GM19099 (cell line): ENCODE data around the gene LYPD6B.

Experiments used
- POLR2A ChIP-seq: IDR thresholded peaks from 3 replicates; pipeline ENCODE4 v1.6.1; 2011; ENCODE audit warnings: low read depth; ENCODE audit not compliant: insufficient read length; ENCODE audit errors: extremely low read depth

The LYPD6B gene

GRCh38 chr2:149038442-149039212, at the start of gene LYPD6B:
TSS of gene LYPD6B (plus strand) at chr2:149038699. CDS start at chr2:149130949, 92,250 bp downstream.
- TF ChIP-seq POLR2A, result no peak

GRCh38 chr2:148989882-148990493, 48.5 kb upstream of the LYPD6B start:
- no peak for TF ChIP-seq POLR2A

GRCh38 chr2:148990968-148991367, 47.5 kb upstream of the LYPD6B start:
- TF ChIP-seq POLR2A, result no peak

GRCh38 chr2:148992448-148992847, 46.1 kb upstream of the LYPD6B start:
- no peak for TF ChIP-seq POLR2A

GRCh38 chr2:148993351-148993750, 45.1 kb upstream of the LYPD6B start:
- TF ChIP-seq POLR2A, result no peak

- TF ChIP-seq POLR2A, result no peak
These were observed 44.2 kb upstream of the LYPD6B start for GRCh38 chr2:148994341-148994740.

GRCh38 chr2:148996805-148997204, 41.7 kb upstream of the LYPD6B start:
- TF ChIP-seq POLR2A, result no peak

GRCh38 chr2:148998165-148998830, 40.2 kb upstream of the LYPD6B start:
- TF ChIP-seq POLR2A, result no peak

GRCh38 chr2:148998831-148999200, 39.7 kb upstream of the LYPD6B start:
- no peak for TF ChIP-seq POLR2A

GRCh38 chr2:148999451-148999921, 39.0 kb upstream of the LYPD6B start:
- no peak for TF ChIP-seq POLR2A

- no peak for TF ChIP-seq POLR2A
These were observed 38.2 kb upstream of the LYPD6B start for GRCh38 chr2:149000158-149000938.

GRCh38 chr2:149001496-149001895, 37.0 kb upstream of the LYPD6B start:
- no peak for TF ChIP-seq POLR2A

GRCh38 chr2:149002378-149002890, 36.1 kb upstream of the LYPD6B start:
- TF ChIP-seq POLR2A, result no peak

- no peak for TF ChIP-seq POLR2A
These were observed 35.4 kb upstream of the LYPD6B start for GRCh38 chr2:149002891-149003740.
